CD4-positive, alpha-beta T cell treated with Interferon alpha-2 for 1 hour (primary cell): ENCODE results near the gene PRKCA.

Experiments used
- DNase-seq, 2 donors: peaks; one replicate each; pipeline ENCODE4 v3.0.0-alpha.2; 2020 to 2022

Gene PRKCA

GRCh38 chr17:66494023-66494803 is 191.8 kb downstream of the PRKCA start:
- DNase-seq = no peak

GRCh38 chr17:66495035-66495434 is 192.6 kb downstream of the PRKCA start:
- no peak for DNase-seq

- no peak for DNase-seq
These were observed 193.9 kb downstream of the PRKCA start for GRCh38 chr17:66496306-66496705.

GRCh38 chr17:66498580-66498979 is 196.2 kb downstream of the PRKCA start:
- DNase-seq = no peak

- DNase-seq = no peak
These were observed 204.2 kb downstream of the PRKCA start for GRCh38 chr17:66506641-66507040.

GRCh38 chr17:66507103-66507923 is 204.9 kb downstream of the PRKCA start:
- no peak for DNase-seq

GRCh38 chr17:66507982-66508760 is 205.8 kb downstream of the PRKCA start:
- DNase-seq = no peak

GRCh38 chr17:66508896-66509844 is 206.8 kb downstream of the PRKCA start:
- DNase-seq = no peak

GRCh38 chr17:66509926-66510325 is 207.5 kb downstream of the PRKCA start:
- no peak for DNase-seq

GRCh38 chr17:66511135-66511534 is 208.7 kb downstream of the PRKCA start:
- no peak for DNase-seq

GRCh38 chr17:66514227-66514806 is 211.9 kb downstream of the PRKCA start:
- no peak for DNase-seq

- DNase-seq = no peak
These were observed 213.6 kb downstream of the PRKCA start for GRCh38 chr17:66515974-66516373.

GRCh38 chr17:66517336-66518009 is 215.1 kb downstream of the PRKCA start:
- no peak for DNase-seq

GRCh38 chr17:66518108-66518507 is 215.7 kb downstream of the PRKCA start:
- no peak for DNase-seq

- no peak for DNase-seq
These were observed 216.3 kb downstream of the PRKCA start for GRCh38 chr17:66518677-66519076.

- no peak for DNase-seq
These were observed 216.7 kb downstream of the PRKCA start for GRCh38 chr17:66519154-66519553.

- no peak for DNase-seq
These were observed 218.6 kb downstream of the PRKCA start for GRCh38 chr17:66520999-66521398.

GRCh38 chr17:66522591-66523272 is 220.3 kb downstream of the PRKCA start:
- DNase-seq = no peak

GRCh38 chr17:66523378-66524200 is 221.2 kb downstream of the PRKCA start:
- no peak for DNase-seq

- DNase-seq = no peak
These were observed 222.5 kb downstream of the PRKCA start for GRCh38 chr17:66524877-66525276.
